Cardiac fibroblast (primary cell): ENCODE measurements around the gene CLEC20A.
A peak's percentile ranks its signal among the peaks of the same experiment; 100 is the strongest.

Experiments
- DNase-seq, 2 donors: peaks; one replicate each; pipeline versions ENCODE4 v3.0.0 to v3.0.0-alpha.2; 2010; ENCODE audit warnings: low read depth in 2 of 2
- H3K4me3 ChIP-seq, 2 donors: replicated peaks in 1 of 2; 1 replicate in 1 of 2; 2 replicates in 1 of 2; pipeline ENCODE4 v1.5.1; 2011; ENCODE audit warnings: low read depth in 2 of 2, low read length in 2 of 2, mild to moderate bottlenecking in 2 of 2, moderate library complexity in 1 of 2
- TF ChIP-seq, protein P1 (sequence below): IDR thresholded peaks from one replicate; pipeline ENCODE4 v1.5.1; 2011; ENCODE audit warnings: low read depth, mild to moderate bottlenecking, low read length, inconsistent platforms

The CLEC20A gene

DNA sequence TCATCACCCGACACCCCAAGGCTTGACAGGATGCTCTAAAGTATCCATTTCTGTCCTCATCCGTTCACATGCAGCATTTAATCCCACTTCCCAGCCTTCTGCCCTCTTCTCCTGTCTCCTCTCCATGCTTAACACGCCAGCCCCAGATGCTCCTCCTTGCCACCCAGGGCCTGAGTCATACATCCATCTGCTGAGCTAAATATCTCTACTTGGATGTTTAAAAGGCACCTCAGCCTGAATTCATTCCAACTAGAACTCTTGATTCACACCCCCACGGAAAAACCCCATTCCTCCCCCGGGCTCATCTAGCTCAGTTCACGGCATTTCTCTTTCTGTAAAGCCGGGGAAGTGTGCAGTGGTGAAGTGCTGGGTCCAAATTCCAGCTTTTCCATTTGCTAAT, 43.9 kb upstream of the CLEC20A start:
- TF ChIP-seq, protein P1, sequence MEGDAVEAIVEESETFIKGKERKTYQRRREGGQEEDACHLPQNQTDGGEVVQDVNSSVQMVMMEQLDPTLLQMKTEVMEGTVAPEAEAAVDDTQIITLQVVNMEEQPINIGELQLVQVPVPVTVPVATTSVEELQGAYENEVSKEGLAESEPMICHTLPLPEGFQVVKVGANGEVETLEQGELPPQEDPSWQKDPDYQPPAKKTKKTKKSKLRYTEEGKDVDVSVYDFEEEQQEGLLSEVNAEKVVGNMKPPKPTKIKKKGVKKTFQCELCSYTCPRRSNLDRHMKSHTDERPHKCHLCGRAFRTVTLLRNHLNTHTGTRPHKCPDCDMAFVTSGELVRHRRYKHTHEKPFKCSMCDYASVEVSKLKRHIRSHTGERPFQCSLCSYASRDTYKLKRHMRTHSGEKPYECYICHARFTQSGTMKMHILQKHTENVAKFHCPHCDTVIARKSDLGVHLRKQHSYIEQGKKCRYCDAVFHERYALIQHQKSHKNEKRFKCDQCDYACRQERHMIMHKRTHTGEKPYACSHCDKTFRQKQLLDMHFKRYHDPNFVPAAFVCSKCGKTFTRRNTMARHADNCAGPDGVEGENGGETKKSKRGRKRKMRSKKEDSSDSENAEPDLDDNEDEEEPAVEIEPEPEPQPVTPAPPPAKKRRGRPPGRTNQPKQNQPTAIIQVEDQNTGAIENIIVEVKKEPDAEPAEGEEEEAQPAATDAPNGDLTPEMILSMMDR, result no peak
- DNase-seq, result peak; percentile 68 to 80
- no peak overlapping the region for H3K4me3 ChIP-seq

DNA sequence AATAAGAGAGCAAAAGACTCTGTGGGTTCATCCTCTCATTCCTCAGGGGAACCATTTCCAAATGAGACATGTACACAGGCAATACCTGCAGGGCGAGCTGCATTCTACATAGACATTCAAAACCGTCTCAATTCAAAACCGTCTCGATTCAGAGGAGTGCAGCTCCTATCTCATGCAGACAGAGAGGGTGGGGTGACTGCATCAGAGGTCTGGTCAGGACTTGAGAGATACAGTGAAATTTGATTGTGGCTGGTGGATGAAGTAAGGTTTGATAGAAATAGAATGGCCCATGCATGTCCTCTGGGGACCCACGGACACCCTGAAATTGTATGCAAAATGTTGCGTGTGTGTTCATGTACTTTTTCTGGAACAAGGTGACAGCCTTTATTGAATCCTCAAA, 43.4 kb upstream of the CLEC20A start:
- DNase-seq, result no peak
- TF ChIP-seq, protein P1, result no peak
- H3K4me3 ChIP-seq, result no peak overlapping the region

DNA sequence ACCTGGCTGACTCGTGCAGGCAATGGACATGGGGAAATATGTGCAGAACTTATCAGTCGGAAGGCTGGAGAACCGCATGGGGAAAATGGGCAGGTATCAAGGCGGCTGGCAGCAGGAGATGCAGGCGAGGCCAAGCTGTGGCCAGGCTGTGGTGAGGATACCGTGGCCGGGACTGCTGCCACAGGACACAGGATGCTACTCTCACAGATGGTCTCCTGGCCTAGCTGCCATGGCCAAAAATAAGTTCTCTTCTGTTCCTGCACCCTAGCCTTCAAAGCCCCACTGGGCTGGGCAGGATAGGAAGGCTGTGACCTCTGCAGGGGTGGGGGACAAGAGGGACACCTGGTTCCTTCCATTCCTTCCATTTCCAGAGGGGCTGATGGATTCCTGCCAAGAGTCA, 42.5 kb upstream of the CLEC20A start:
- H3K4me3 ChIP-seq, result no peak overlapping the region
- peak in 1 of 2 donors; percentile 12 for DNase-seq
- TF ChIP-seq, protein P1, result no peak

DNA sequence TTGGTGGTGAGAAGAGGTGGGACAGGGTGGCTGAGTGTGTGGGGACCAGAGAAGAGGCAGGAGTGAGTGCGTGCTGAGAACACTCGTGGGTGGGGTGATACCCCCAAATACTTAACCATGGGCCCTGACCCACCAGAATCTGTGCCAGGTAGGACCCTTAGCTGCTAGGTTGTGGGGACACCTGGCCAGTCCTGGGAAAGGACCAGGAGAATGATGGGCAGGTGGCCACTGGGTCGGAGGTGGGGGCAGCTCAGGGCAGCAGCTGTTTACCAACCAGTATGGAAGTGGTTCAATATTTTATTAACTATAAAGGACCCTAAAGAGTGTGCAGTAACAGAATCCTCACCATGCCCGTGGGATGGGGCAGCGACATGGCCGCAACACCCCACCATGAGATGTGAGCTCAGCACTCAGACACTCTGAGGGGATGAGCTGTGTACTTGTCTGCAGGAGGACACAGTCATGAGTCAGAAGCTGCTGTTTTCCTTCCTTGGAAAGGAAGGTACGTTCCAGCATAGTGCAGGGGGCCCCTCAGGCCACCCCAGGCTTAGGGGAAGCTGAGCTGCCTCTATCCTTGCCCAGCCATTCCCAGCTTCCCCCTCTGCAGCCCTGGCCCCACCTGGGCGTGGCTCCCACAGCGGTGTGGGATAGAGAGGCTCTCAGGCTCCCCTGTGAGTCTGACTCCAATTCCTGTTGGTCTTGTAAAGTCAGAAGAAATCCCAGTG, 41.6 kb upstream of the CLEC20A start:
- peak; percentile 66 to 77 for DNase-seq
- TF ChIP-seq, protein P1, result no peak
- H3K4me3 ChIP-seq, result no peak overlapping the region

DNA sequence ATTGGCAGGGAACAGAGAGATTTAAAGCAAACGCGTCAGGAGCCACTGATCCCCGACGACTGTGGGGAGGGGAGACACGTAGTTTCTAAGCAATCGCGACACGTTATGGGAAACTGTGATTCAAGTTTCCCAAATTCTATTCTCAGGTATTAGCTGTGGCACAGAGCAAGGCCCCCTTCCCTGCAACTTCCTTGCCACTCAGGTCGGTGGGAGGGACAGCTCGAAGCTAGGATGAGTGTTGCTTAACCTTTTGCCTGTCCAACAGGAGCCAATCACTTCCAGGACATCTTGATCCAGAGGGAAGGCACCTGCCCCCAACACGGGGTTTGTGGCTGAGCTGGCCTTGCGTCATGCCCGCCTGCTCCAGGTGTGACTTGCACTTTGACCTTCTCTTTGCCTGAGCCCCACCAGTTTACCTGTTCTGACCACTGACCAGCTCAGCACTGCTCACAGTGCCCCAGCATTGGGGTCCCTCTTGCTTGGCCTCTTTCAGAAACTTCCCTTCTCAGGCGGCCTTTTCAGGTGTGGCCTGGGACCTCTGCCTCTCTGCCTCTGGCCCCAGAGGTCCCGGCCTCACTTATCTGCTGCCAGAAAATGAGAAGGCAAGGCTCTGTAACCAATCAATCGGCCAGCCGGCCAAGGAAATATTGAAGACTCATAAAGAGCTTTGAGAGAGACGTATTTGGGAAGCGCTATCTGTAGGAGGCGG, 40.8 kb upstream of the CLEC20A start:
- TF ChIP-seq, protein P1, result no peak
- no peak overlapping the region for H3K4me3 ChIP-seq
- DNase-seq, result no peak

DNA sequence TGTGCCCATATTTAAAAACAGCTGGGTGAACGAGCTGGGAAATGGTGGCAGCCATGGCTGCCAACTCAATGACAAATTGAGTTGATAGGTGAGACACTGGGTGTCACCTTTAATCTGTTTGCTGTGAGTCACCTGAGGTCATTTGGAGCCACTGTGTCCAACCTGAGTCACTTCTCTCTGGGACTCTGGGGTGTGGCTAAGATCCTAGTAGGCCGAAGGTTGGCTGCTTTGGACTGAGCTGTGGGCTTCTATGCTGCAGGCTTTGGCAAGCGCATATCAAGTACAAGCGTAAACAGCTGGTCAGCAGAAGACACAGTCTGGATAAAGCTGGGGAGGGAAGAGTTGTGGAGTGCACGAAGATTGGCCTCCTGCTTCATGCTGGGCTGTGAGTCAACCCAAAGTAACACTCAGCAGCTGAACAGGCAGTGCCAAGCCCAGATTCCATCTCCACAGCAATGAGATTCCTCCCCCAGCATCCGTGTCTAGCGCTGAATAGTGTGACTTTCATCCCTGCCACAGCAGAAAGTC, 40.1 kb upstream of the CLEC20A start:
- TF ChIP-seq, protein P1, result no peak
- peak; percentile 96 to 97 for DNase-seq
- H3K4me3 ChIP-seq, result no peak overlapping the region
